H9 (cell line): ENCODE results near the gene CAMTA1. TPM values are rescaled to one million over a fixed set of nuclear protein-coding genes. Genes with fewer than 3 reads are reported as not detected.

Source experiments
- DNase-seq: peaks from one replicate; pipeline ENCODE4 v3.0.0-alpha.2; 2017
- H2AFZ ChIP-seq: one replicate; pipeline ENCODE4 v1.6.1; 2013; ENCODE audit warnings: mild to moderate bottlenecking, low read length, control low read depth, moderate library complexity
- H2AK5ac ChIP-seq: 2 replicates; pipeline ENCODE4 v1.6.1; 2013; ENCODE audit warnings: low read length, control low read depth, mixed read lengths; ENCODE audit not compliant: insufficient read length
- H2BK120ac ChIP-seq: one replicate; pipeline ENCODE4 v1.6.1; 2013; ENCODE audit warnings: low read depth, mild to moderate bottlenecking, low read length, control low read depth, inconsistent platforms; ENCODE audit not compliant: poor library complexity, severe bottlenecking
- H2BK12ac ChIP-seq: 2 replicates; pipeline ENCODE4 v1.6.1; 2013; ENCODE audit warnings: low read length, control low read depth, mixed read lengths, low read depth; ENCODE audit not compliant: insufficient read length
- H2BK15ac ChIP-seq: 2 replicates; pipeline ENCODE4 v1.6.1; 2013; ENCODE audit warnings: low read depth, low read length, control low read depth
- H2BK20ac ChIP-seq: one replicate; pipeline ENCODE4 v1.6.1; 2013; ENCODE audit warnings: low read depth, mild to moderate bottlenecking, low read length, control low read depth, inconsistent platforms; ENCODE audit not compliant: poor library complexity, severe bottlenecking
- H2BK5ac ChIP-seq: 2 replicates; pipeline ENCODE4 v1.6.1; 2013; ENCODE audit warnings: low read length, control low read depth, mixed read lengths; ENCODE audit not compliant: insufficient read length
- H3K14ac ChIP-seq: 2 replicates; pipeline ENCODE4 v1.6.1; 2013; ENCODE audit warnings: low read length, control low read depth; ENCODE audit not compliant: insufficient read depth
- H3K18ac ChIP-seq: 2 replicates; pipeline ENCODE4 v1.6.1; 2013; ENCODE audit warnings: low read depth, mild to moderate bottlenecking, mixed read lengths, low read length, control low read depth; ENCODE audit not compliant: insufficient read length
- H3K23ac ChIP-seq: 2 replicates; pipeline ENCODE4 v1.6.1; 2013; ENCODE audit warnings: low read length, control low read depth, mixed read lengths, low read depth; ENCODE audit not compliant: insufficient read length
- H3K23me2 ChIP-seq: 2 replicates; pipeline ENCODE4 v1.6.1; 2013; ENCODE audit warnings: low read depth, mild to moderate bottlenecking, mixed read lengths, low read length, control low read depth; ENCODE audit not compliant: insufficient read length, poor library complexity, severe bottlenecking
- H3K27ac ChIP-seq: 2 replicates; pipeline ENCODE4 v1.5.1; 2013; ENCODE audit warnings: low read length, control low read depth, mixed read lengths, low read depth; ENCODE audit not compliant: insufficient read length
- H3K27me3 ChIP-seq: 2 replicates; pipeline ENCODE4 v1.6.1; 2013; ENCODE audit warnings: low read length, control low read depth, inconsistent platforms; ENCODE audit not compliant: insufficient read depth
- H3K4ac ChIP-seq: 2 replicates; pipeline ENCODE4 v1.6.1; 2013; ENCODE audit warnings: low read depth, mild to moderate bottlenecking, control low read depth, inconsistent platforms, low read length, moderate library complexity
- H3K4me1 ChIP-seq: 2 replicates; pipeline ENCODE4 v1.6.1; 2013; ENCODE audit warnings: low read length, control low read depth, inconsistent platforms; ENCODE audit not compliant: insufficient read depth
- H3K4me2 ChIP-seq: 2 replicates; pipeline ENCODE4 v1.6.1; 2013; ENCODE audit warnings: low read length, control low read depth, mixed read lengths; ENCODE audit not compliant: insufficient read length, insufficient read depth
- H3K56ac ChIP-seq: 2 replicates; pipeline ENCODE4 v1.6.1; 2013; ENCODE audit warnings: low read depth, mild to moderate bottlenecking, mixed read lengths, low read length, control low read depth; ENCODE audit not compliant: insufficient read length
- H3K79me1 ChIP-seq: 2 replicates; pipeline ENCODE4 v1.6.1; 2013; ENCODE audit warnings: low read depth, mild to moderate bottlenecking, moderate library complexity, low read length, control low read depth, inconsistent platforms; ENCODE audit not compliant: insufficient read depth, poor library complexity, severe bottlenecking
- H3K79me2 ChIP-seq: 2 replicates; pipeline ENCODE4 v1.6.1; 2013; ENCODE audit warnings: low read length, control low read depth, inconsistent platforms; ENCODE audit not compliant: insufficient read depth
- H3K9ac ChIP-seq: 2 replicates; pipeline ENCODE4 v1.6.1; 2013; ENCODE audit warnings: low read length, control low read depth, mixed read lengths; ENCODE audit not compliant: insufficient read length; ENCODE audit errors: extremely low read depth
- H3K9me3 ChIP-seq: one replicate; pipeline ENCODE4 v1.6.1; 2013; ENCODE audit warnings: low read depth, low read length, inconsistent platforms; ENCODE audit not compliant: control insufficient read depth
- H3T11ph ChIP-seq: one replicate; pipeline ENCODE4 v1.6.1; 2013; ENCODE audit warnings: mild to moderate bottlenecking, low read length, control low read depth, inconsistent platforms
- H4K20me1 ChIP-seq: one replicate; pipeline ENCODE4 v1.6.1; 2013; ENCODE audit not compliant: control insufficient read depth, insufficient read length, insufficient read depth
- H4K5ac ChIP-seq: 2 replicates; pipeline ENCODE4 v1.6.1; 2013; ENCODE audit warnings: low read depth, mild to moderate bottlenecking, mixed read lengths, low read length, control low read depth; ENCODE audit not compliant: insufficient read length
- H4K8ac ChIP-seq: replicated peaks from 2 replicates; pipeline ENCODE4 v1.6.1; 2013; ENCODE audit warnings: low read length, control low read depth, mixed read lengths, low read depth; ENCODE audit not compliant: insufficient read length
- H4K91ac ChIP-seq: 2 replicates; pipeline ENCODE4 v1.6.1; 2013; ENCODE audit warnings: low read depth, mild to moderate bottlenecking, moderate library complexity, mixed read lengths, low read length, control low read depth; ENCODE audit not compliant: insufficient read length
- H3K27ac Mint-ChIP-seq, 3 experiments: 2 replicates in 2 of 3; 3 replicates in 1 of 3; pipeline ENCODE4 v1.8.0; 2020 to 2021; ENCODE audit warnings: mixed read lengths in 3 of 3, mild to moderate bottlenecking in 1 of 3, moderate library complexity in 1 of 3
- H3K27me3 Mint-ChIP-seq: 2 replicates; pipeline ENCODE4 v1.8.0; 2021; ENCODE audit warnings: low read depth, mild to moderate bottlenecking, moderate library complexity, mixed read lengths
- H3K36me3 Mint-ChIP-seq, 3 experiments: 2 replicates in 2 of 3; 3 replicates in 1 of 3; pipeline ENCODE4 v1.8.0; 2020 to 2021; ENCODE audit warnings: low read depth in 3 of 3, mixed read lengths in 3 of 3; ENCODE audit not compliant: insufficient read depth in 1 of 3
- H3K4me1 Mint-ChIP-seq, 2 experiments: 2 replicates each; pipeline ENCODE4 v1.8.0; 2020; ENCODE audit warnings: mixed read lengths in 2 of 2
- H3K4me3 Mint-ChIP-seq, 2 experiments: 2 replicates in 1 of 2; 3 replicates in 1 of 2; pipeline ENCODE4 v1.8.0; 2020 to 2021; ENCODE audit warnings: mild to moderate bottlenecking in 2 of 2, mixed read lengths in 2 of 2, moderate library complexity in 1 of 2
- H3K9me3 Mint-ChIP-seq, 2 experiments: 2 replicates in 1 of 2; 3 replicates in 1 of 2; pipeline ENCODE4 v1.8.0; 2020; ENCODE audit warnings: mild to moderate bottlenecking in 2 of 2, mixed read lengths in 2 of 2, moderate library complexity in 1 of 2
- WGBS: extraction: QIAGEN DNeasy Blood & Tissue Kit; methylation state at CpG from one replicate; pipeline ENCODE4 v1.1.7; 2013; ENCODE audit warnings: missing lambda C conversion rate, low lambda C conversion rate, mixed read lengths; ENCODE audit not compliant: insufficient read length; ENCODE audit errors: extremely low coverage; 5-methylcytosine and 5-hydroxymethylcytosine counted together
- total RNA-seq: library from RNA; stranded (reverse); gene quantifications from 2 replicates; pipeline ENCODE4 v1.2.1, GENCODE V29; 2021
- TF ChIP-seq, protein P1 (sequence below): fragments of 200-600 bp; sonication (generic); conservative IDR thresholded peaks from 3 replicates; pipeline ENCODE4 v1.8.0; 2021; ENCODE audit warnings: antibody characterized with exemption, mild to moderate bottlenecking

The CAMTA1 gene
- total RNA-seq, 1 experiment from 2014 or later: 115 TPM

DNA sequence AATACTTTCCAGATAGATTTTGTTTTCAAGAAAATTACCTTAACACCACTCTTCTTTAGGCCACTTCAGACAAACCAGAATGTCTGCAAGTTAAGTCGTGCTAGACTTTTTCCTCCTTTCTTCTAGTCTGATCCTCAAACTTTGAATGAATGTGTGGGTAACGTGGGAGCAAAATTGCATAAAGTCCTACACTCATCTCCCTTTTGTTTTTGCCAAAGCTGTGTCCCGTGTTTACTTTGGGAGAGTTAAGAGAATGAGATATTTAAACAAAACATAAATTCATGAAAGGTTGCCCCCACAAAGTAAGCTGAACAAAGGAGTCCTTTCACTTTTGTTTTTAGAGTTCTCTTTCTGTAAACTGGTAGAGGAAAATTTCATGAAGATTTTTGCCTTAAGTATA is 969.0 kb downstream of the CAMTA1 start:
- H2BK12ac ChIP-seq: no peak overlapping the region
- no peak overlapping the region for H3T11ph ChIP-seq
- H3K56ac ChIP-seq: no peak overlapping the region
- H3K4me1 ChIP-seq: peaks cover 5% of the 10 kb centered on the region; the same call in 1 of the 2 replicates
- H3K4me2 ChIP-seq: no peak overlapping the region
- no peak overlapping the region for H3K27ac ChIP-seq
- Mint-ChIP-seq H3K9me3 (no peaks in the 10 kb centered on the region; a peak in 1 of 5 replicates), H3K27ac (no peak overlapping the region), H3K4me3 (no peak overlapping the region), H3K27me3 (no peaks in the 10 kb centered on the region), H3K36me3 (peaks cover 0 to 4% (median 0%) of the 10 kb centered on the region in 3 experiments; a peak in 2 of 7 replicates), H3K4me1 (peaks cover 15 to 26% of the 10 kb centered on the region in 2 experiments)
- H2AK5ac ChIP-seq: no peak overlapping the region
- H4K91ac ChIP-seq: no peak overlapping the region
- H4K20me1 ChIP-seq: no peaks in the 10 kb centered on the region
- H2BK120ac ChIP-seq: no peak overlapping the region
- no peaks in the 10 kb centered on the region for H3K9me3 ChIP-seq
- no peak overlapping the region for H2BK15ac ChIP-seq
- H3K4ac ChIP-seq: no peak overlapping the region
- H2BK20ac ChIP-seq: no peak overlapping the region
- H4K5ac ChIP-seq: no peak overlapping the region
- H4K8ac ChIP-seq: no peak overlapping the region
- H2BK5ac ChIP-seq: no peak overlapping the region
- H3K79me1 ChIP-seq: no peaks in the 10 kb centered on the region
- DNase-seq: no peak
- H3K27me3 ChIP-seq: no peaks in the 10 kb centered on the region
- no CpG with 5 or more reads among the region's 3 CpGs for WGBS
- no peak overlapping the region for H2AFZ ChIP-seq
- no peaks in the 10 kb centered on the region for H3K79me2 ChIP-seq
- TF ChIP-seq, protein P1, sequence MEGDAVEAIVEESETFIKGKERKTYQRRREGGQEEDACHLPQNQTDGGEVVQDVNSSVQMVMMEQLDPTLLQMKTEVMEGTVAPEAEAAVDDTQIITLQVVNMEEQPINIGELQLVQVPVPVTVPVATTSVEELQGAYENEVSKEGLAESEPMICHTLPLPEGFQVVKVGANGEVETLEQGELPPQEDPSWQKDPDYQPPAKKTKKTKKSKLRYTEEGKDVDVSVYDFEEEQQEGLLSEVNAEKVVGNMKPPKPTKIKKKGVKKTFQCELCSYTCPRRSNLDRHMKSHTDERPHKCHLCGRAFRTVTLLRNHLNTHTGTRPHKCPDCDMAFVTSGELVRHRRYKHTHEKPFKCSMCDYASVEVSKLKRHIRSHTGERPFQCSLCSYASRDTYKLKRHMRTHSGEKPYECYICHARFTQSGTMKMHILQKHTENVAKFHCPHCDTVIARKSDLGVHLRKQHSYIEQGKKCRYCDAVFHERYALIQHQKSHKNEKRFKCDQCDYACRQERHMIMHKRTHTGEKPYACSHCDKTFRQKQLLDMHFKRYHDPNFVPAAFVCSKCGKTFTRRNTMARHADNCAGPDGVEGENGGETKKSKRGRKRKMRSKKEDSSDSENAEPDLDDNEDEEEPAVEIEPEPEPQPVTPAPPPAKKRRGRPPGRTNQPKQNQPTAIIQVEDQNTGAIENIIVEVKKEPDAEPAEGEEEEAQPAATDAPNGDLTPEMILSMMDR: no peak
- H3K23ac ChIP-seq: no peak overlapping the region
- no peaks in the 10 kb centered on the region for H3K23me2 ChIP-seq
- no peak overlapping the region for H3K9ac ChIP-seq
- no peak overlapping the region for H3K18ac ChIP-seq
- H3K14ac ChIP-seq: no peak overlapping the region
